ENCODE results near the gene SNX6. TPM values are rescaled to one million over a fixed set of nuclear protein-coding genes. Genes with fewer than 3 reads are reported as not detected.

Gene SNX6
- 59.7 and 129 TPM in 2 replicates for polyA plus RNA-seq (2011; rRNA removed)
- 19.0 and 20.2 TPM in 2 replicates for polyA minus RNA-seq (2011; rRNA and poly(A)+ RNA removed)

- Histone ChIP-seq H3K36me3 (ENCODE audit: control insufficient read depth, insufficient read depth, low read length) (no peaks in the 10 kb centered on the region; the same call in 1 of the 2 replicates), H3K27me3 (ENCODE audit: control insufficient read depth, insufficient read depth, low read length) (no peaks in the 10 kb centered on the region), H3K4me3 (ENCODE audit: low read depth, low read length) (peak within 1 kb of the TSS; percentile 99)
- ChIA-PET CTCF (interaction anchor here (1.2 kb wide), 1 partner anchor 9 kb away, joined by 3 read pairs; no protein-coding TSS in a partner anchor), POLR2A (no interaction called here)
- no peak for DNase-seq (ENCODE audit: low read depth)
- TF ChIP-seq, protein P1, sequence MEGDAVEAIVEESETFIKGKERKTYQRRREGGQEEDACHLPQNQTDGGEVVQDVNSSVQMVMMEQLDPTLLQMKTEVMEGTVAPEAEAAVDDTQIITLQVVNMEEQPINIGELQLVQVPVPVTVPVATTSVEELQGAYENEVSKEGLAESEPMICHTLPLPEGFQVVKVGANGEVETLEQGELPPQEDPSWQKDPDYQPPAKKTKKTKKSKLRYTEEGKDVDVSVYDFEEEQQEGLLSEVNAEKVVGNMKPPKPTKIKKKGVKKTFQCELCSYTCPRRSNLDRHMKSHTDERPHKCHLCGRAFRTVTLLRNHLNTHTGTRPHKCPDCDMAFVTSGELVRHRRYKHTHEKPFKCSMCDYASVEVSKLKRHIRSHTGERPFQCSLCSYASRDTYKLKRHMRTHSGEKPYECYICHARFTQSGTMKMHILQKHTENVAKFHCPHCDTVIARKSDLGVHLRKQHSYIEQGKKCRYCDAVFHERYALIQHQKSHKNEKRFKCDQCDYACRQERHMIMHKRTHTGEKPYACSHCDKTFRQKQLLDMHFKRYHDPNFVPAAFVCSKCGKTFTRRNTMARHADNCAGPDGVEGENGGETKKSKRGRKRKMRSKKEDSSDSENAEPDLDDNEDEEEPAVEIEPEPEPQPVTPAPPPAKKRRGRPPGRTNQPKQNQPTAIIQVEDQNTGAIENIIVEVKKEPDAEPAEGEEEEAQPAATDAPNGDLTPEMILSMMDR (IDR thresholded peaks at IDR 0.05; ENCODE audit: insufficient read depth, low read depth, low read length) = no peak
These were observed at the start of gene SNX6 for GRCh38 chr14:34629657-34630529. SNX6 (minus strand) TSS chr14:34630148; CDS start chr14:34630116, 32 bp downstream.

DNA sequence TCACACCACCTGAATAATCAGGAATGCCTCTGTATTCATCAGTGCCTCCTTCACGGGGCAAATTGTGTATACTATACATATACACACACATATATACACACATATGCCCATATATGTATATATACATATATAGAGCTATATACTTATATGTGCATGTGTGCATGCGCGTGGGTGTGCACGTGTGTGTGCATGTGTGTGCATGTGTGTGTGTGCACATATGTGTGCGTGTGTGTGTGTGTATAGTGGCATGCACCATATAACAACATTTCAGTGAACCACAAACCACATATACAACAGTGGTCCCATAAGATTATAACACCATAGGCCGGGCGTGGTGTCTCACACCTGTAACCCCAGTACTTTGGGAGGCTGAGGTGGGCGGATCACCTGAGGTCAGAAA is 48.8 kb upstream of the SNX6 start:
- Histone ChIP-seq H3K4me3 (ENCODE audit: low read depth, low read length) (no peak overlapping the region), H3K27me3 (ENCODE audit: control insufficient read depth, insufficient read depth, low read length) (no peaks in the 10 kb centered on the region), H3K36me3 (ENCODE audit: control insufficient read depth, insufficient read depth, low read length) (no peaks in the 10 kb centered on the region)
- DNase-seq (ENCODE audit: low read depth) = no peak
- POLR2A ChIA-PET = no interaction called here
- CTCF ChIA-PET = no interaction called here
- TF ChIP-seq, protein P1 (IDR thresholded peaks at IDR 0.05; ENCODE audit: insufficient read depth, low read depth, low read length) = no peak

DNA sequence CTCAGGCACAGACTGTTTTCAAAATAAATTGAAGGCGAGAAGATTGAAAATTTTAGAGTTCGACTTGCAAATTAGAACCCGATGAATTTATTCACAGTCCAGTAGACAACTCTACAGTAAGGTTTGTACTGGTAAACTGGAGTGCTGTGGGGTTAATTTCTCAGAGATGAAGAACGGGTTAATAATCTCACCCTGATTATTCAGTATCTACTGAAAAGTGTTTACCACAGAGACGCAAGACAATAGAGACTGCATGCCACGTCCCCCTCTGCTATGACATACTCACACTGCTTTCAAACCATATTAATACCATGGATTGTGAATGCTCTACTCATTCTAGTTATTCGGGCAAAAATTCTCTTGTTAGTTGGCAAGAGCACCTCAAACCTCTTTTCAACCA is 48.4 kb upstream of the SNX6 start:
- no peak for DNase-seq (ENCODE audit: low read depth)
- Histone ChIP-seq H3K36me3 (ENCODE audit: control insufficient read depth, insufficient read depth, low read length) (no peaks in the 10 kb centered on the region), H3K27me3 (ENCODE audit: control insufficient read depth, insufficient read depth, low read length) (no peaks in the 10 kb centered on the region), H3K4me3 (ENCODE audit: low read depth, low read length) (no peak overlapping the region)
- POLR2A ChIA-PET = no interaction called here
- CTCF ChIA-PET = interaction anchor here (10.4 kb wide), 1 partner anchor 46 kb away, joined by 94 read pairs; no protein-coding TSS in a partner anchor
- TF ChIP-seq, protein P1 (IDR thresholded peaks at IDR 0.05; ENCODE audit: insufficient read depth, low read depth, low read length) = no peak

DNA sequence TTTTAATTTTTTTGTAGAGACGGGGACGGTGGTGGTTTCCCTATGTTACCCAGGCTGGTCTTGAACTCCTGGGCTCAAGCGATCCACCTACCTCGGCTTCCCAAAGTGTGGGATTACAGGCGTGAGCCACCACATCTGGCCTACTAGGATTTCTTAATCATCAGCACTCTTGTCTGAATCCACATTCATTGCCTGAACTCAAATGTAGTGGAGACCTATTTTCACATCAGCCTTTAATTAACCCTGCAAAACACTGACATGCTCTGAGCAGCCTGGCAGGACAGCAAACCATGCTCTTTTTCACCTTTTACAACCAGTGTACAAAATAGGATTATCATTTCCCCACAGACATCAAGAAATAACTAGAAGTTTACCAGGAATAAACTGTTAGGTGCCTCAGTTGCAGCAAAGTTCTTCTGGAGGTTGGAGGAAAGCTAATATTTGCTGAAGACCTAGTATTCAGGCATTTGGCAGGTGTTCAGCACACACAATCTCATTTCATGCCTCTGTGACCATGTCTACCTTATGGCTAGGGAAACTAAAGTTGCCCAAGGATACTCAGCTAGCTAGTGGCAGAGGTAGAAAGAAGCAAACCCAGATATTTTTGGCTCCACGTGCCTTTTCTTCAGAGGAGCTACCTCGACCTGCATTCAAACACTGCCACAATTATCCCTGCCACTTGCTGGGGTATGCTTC is 46.7 kb upstream of the SNX6 start:
- Histone ChIP-seq H3K4me3 (ENCODE audit: low read depth, low read length) (no peak overlapping the region), H3K27me3 (ENCODE audit: control insufficient read depth, insufficient read depth, low read length) (no peaks in the 10 kb centered on the region), H3K36me3 (ENCODE audit: control insufficient read depth, insufficient read depth, low read length) (no peaks in the 10 kb centered on the region)
- TF ChIP-seq, protein P1 (IDR thresholded peaks at IDR 0.05; ENCODE audit: insufficient read depth, low read depth, low read length) = no peak
- POLR2A ChIA-PET = no interaction called here
- CTCF ChIA-PET = interaction anchor here (0.8 to 10.4 kb wide), 2 partner anchors 12 to 47 kb away, joined by 3 to 94 read pairs; no protein-coding TSS in a partner anchor
- DNase-seq (ENCODE audit: low read depth) = no peak

GRCh38 chr14:34673702-34674101 is 43.8 kb upstream of the SNX6 start:
- ChIA-PET CTCF (interaction anchor here (0.6 to 10.4 kb wide), 13 partner anchors 9 to 407 kb away, joined by 3 to 94 read pairs (median 3); partner anchors contain the start of gene BAZ1A), POLR2A (no interaction called here)
- no peak for DNase-seq (ENCODE audit: low read depth)
- H3K4me3 ChIP-seq (ENCODE audit: low read depth, low read length) = no peak overlapping the region
- H3K27me3 ChIP-seq (ENCODE audit: control insufficient read depth, insufficient read depth, low read length) = no peaks in the 10 kb centered on the region
- TF ChIP-seq, protein P1 (IDR thresholded peaks at IDR 0.05; ENCODE audit: insufficient read depth, low read depth, low read length) = no peak
- H3K36me3 ChIP-seq (ENCODE audit: control insufficient read depth, insufficient read depth, low read length) = no peaks in the 10 kb centered on the region
